Effector memory CD4-positive, alpha-beta T cell (primary cell): Measurements from ENCODE around the gene LMLN.
"Not testable (repeated sequence)": the region's sequence is repeated elsewhere in the genome, so short reads cannot be mapped to it uniquely, and the experiment has no call there.

Source experiments
- DNase-seq, 3 donors: peaks; one replicate each; pipeline ENCODE4 v3.0.0-alpha.2; 2020
- H3K27ac ChIP-seq: 2 replicates; pipeline ENCODE4 v1.7.0; 2013; ENCODE audit warnings: mild to moderate bottlenecking, low read length, moderate library complexity; ENCODE audit not compliant: insufficient read depth, poor library complexity, severe bottlenecking
- H3K27me3 ChIP-seq: replicated peaks from 2 replicates; pipeline ENCODE4 v1.7.0; 2013; ENCODE audit warnings: mild to moderate bottlenecking, low read length; ENCODE audit not compliant: insufficient read depth, control insufficient read depth, poor library complexity, severe bottlenecking
- H3K36me3 ChIP-seq: 2 replicates; pipeline ENCODE4 v1.7.0; 2013; ENCODE audit warnings: mild to moderate bottlenecking, low read length, moderate library complexity; ENCODE audit not compliant: control insufficient read depth, insufficient read depth
- H3K4me1 ChIP-seq: 2 replicates; pipeline ENCODE4 v1.7.0; 2013; ENCODE audit warnings: low read length, mild to moderate bottlenecking; ENCODE audit not compliant: control insufficient read depth, insufficient read depth, poor library complexity, severe bottlenecking
- H3K4me3 ChIP-seq: 2 replicates; pipeline ENCODE4 v1.7.0; 2013; ENCODE audit warnings: low read length, low read depth, mild to moderate bottlenecking; ENCODE audit not compliant: insufficient read depth, poor library complexity, severe bottlenecking
- H3K9me3 ChIP-seq: 2 replicates; pipeline ENCODE4 v1.7.0; 2013; ENCODE audit warnings: mild to moderate bottlenecking, low read length, moderate library complexity; ENCODE audit not compliant: control insufficient read depth

Gene LMLN

GRCh38 chr3:198071602-198072287, 111.7 kb downstream of the LMLN start:
- Histone ChIP-seq H3K9me3 (no peaks in the 10 kb centered on the region), H3K36me3 (no peaks in the 10 kb centered on the region), H3K27me3 (no peaks in the 10 kb centered on the region), H3K4me3 (no peak overlapping the region), H3K4me1 (no peaks in the 10 kb centered on the region), H3K27ac (no peak overlapping the region)
- DNase-seq = peak in 1 of 3 donors; percentile 14

- Histone ChIP-seq H3K27me3 (peaks cover 21% of the 10 kb centered on the region), H3K36me3 (no peaks in the 10 kb centered on the region), H3K4me1 (peaks cover 9% of the 10 kb centered on the region), H3K9me3 (no peaks in the 10 kb centered on the region), H3K4me3 (no peak overlapping the region), H3K27ac (no peak overlapping the region)
- DNase-seq = no peak
Observed at GRCh38 chr3:198076722-198077308, 116.8 kb downstream of the LMLN start.

- Histone ChIP-seq H3K27me3 (peaks cover 23% of the 10 kb centered on the region), H3K36me3 (no peaks in the 10 kb centered on the region), H3K27ac (no peak overlapping the region), H3K4me1 (peaks cover 9% of the 10 kb centered on the region), H3K9me3 (no peaks in the 10 kb centered on the region), H3K4me3 (peak overlapping the region; percentile 73)
- peak in 1 of 3 donors; percentile 8 for DNase-seq
Observed at GRCh38 chr3:198079771-198080520, 119.9 kb downstream of the LMLN start.

GRCh38 chr3:198080521-198081384, 120.7 kb downstream of the LMLN start:
- no peak overlapping the region for H3K27ac ChIP-seq
- H3K27me3 ChIP-seq = peaks cover 23% of the 10 kb centered on the region
- DNase-seq = peak; percentile 40 to 61 (median 54)
- H3K4me3 ChIP-seq = peak overlapping the region; percentile 73
- peaks cover 9% of the 10 kb centered on the region for H3K4me1 ChIP-seq
- H3K36me3 ChIP-seq = no peaks in the 10 kb centered on the region
- no peaks in the 10 kb centered on the region for H3K9me3 ChIP-seq

GRCh38 chr3:198081421-198081844, 121.4 kb downstream of the LMLN start:
- Histone ChIP-seq H3K4me1 (peaks cover 9% of the 10 kb centered on the region), H3K4me3 (peak overlapping the region; percentile 73), H3K9me3 (no peaks in the 10 kb centered on the region), H3K27me3 (peaks cover 23% of the 10 kb centered on the region), H3K27ac (no peak overlapping the region), H3K36me3 (no peaks in the 10 kb centered on the region)
- DNase-seq = no peak

- not testable (repeated sequence) for H3K4me1 ChIP-seq, DNase-seq
- peaks cover 23% of the 10 kb centered on the region for H3K27me3 ChIP-seq
Observed at GRCh38 chr3:198082226-198082625, 122.2 kb downstream of the LMLN start.

GRCh38 chr3:198088421-198088955, 128.5 kb downstream of the LMLN start:
- H3K27me3 ChIP-seq = no peaks in the 10 kb centered on the region
- H3K36me3 ChIP-seq = no peaks in the 10 kb centered on the region
- no peak overlapping the region for H3K4me3 ChIP-seq
- H3K4me1 ChIP-seq = no peaks in the 10 kb centered on the region
- no peaks in the 10 kb centered on the region for H3K9me3 ChIP-seq
- no peak for DNase-seq
- no peak overlapping the region for H3K27ac ChIP-seq

More at GRCh38 chr3:198082226-198082625, 122.2 kb downstream of the LMLN start:
- not testable (repeated sequence) for H3K27ac ChIP-seq, H3K36me3 ChIP-seq, H3K4me3 ChIP-seq, H3K9me3 ChIP-seq

- no peak for DNase-seq
- H3K4me3 ChIP-seq = no peak overlapping the region
- H3K27me3 ChIP-seq = peaks cover 3% of the 10 kb centered on the region
- no peak overlapping the region for H3K27ac ChIP-seq
- H3K9me3 ChIP-seq = no peaks in the 10 kb centered on the region
- H3K36me3 ChIP-seq = no peaks in the 10 kb centered on the region
- H3K4me1 ChIP-seq = no peaks in the 10 kb centered on the region
Observed at GRCh38 chr3:198090795-198091332, 130.8 kb downstream of the LMLN start.

- H3K4me1 ChIP-seq = no peaks in the 10 kb centered on the region
- DNase-seq = no peak
- no peaks in the 10 kb centered on the region for H3K36me3 ChIP-seq
- no peak overlapping the region for H3K27ac ChIP-seq
- H3K27me3 ChIP-seq = peaks cover 3% of the 10 kb centered on the region
- H3K4me3 ChIP-seq = no peak overlapping the region
- no peaks in the 10 kb centered on the region for H3K9me3 ChIP-seq
Observed at GRCh38 chr3:198092276-198092675, 132.3 kb downstream of the LMLN start.
